HepG2 (cell line): ENCODE measurements around the gene ACYP2. TPM values are rescaled to one million over a fixed set of nuclear protein-coding genes. Genes with fewer than 3 reads are reported as not detected.

Experiments used
- ATAD3A ChIP-seq: sonication (generic); formaldehyde crosslinking; IDR thresholded peaks from 2 replicates; pipeline ENCODE4 v1.4.0; 2020; ENCODE audit warnings: missing genetic modification reagents
- IKZF4 ChIP-seq: sonication (generic); formaldehyde crosslinking; IDR thresholded peaks from 2 replicates; pipeline ENCODE4 v1.5.1; 2020; ENCODE audit warnings: borderline replicate concordance, mild to moderate bottlenecking, low read depth, missing genetic modification reagents; ENCODE audit errors: not compliant biosample characterization
- KDM6A ChIP-seq: IDR thresholded peaks from 2 replicates; pipeline ENCODE4 v1.6.1; 2016; ENCODE audit warnings: low read depth
- MAX ChIP-seq: IDR thresholded peaks from 2 replicates; pipeline ENCODE4 v1.6.1; 2012; ENCODE audit warnings: inconsistent platforms
- MEIS1 ChIP-seq: sonication (generic); formaldehyde crosslinking; IDR thresholded peaks from 2 replicates; pipeline ENCODE4 v1.9.0; 2021; ENCODE audit warnings: mild to moderate bottlenecking, missing genetic modification reagents, moderate library complexity, borderline replicate concordance
- MTERF4 ChIP-seq: sonication (generic); formaldehyde crosslinking; IDR thresholded peaks from 2 replicates; pipeline ENCODE4 v1.8.0; 2023; ENCODE audit warnings: mild to moderate bottlenecking, missing genetic modification reagents
- PLRG1 ChIP-seq: fragments of 450-650 bp; conservative IDR thresholded peaks from 2 replicates; pipeline ENCODE4 v1.6.1; 2016
- PTBP1 ChIP-seq: fragments of 200-400 bp; formaldehyde crosslinking; IDR thresholded peaks from 2 replicates; pipeline ENCODE4 v1.6.1; 2018; ENCODE audit warnings: low read length, low read depth; ENCODE audit not compliant: poor library complexity, severe bottlenecking
- RBM39 ChIP-seq: fragments of 200-400 bp; formaldehyde crosslinking; IDR thresholded peaks from one replicate; pipeline ENCODE4 v1.6.1; 2018; ENCODE audit warnings: antibody characterized with exemption, mild to moderate bottlenecking, low read depth, low read length; ENCODE audit not compliant: poor library complexity, severe bottlenecking
- SALL2 ChIP-seq: sonication (generic); formaldehyde crosslinking; IDR thresholded peaks from 2 replicates; pipeline ENCODE4 v1.8.1; 2023; ENCODE audit warnings: mild to moderate bottlenecking, missing genetic modification reagents, inconsistent platforms
- SKI ChIP-seq: fragments of 450-650 bp; IDR thresholded peaks from one replicate; pipeline ENCODE4 v1.6.1; 2018; ENCODE audit warnings: mild to moderate bottlenecking; ENCODE audit not compliant: partially characterized antibody
- SMAD9 ChIP-seq: sonication (generic); formaldehyde crosslinking; IDR thresholded peaks from 2 replicates; pipeline ENCODE4 v1.5.1; 2020; ENCODE audit warnings: mild to moderate bottlenecking, missing genetic modification reagents
- SP2 ChIP-seq: sonication (generic); formaldehyde crosslinking; IDR thresholded peaks from 2 replicates; pipeline ENCODE4 v1.5.1; 2020; ENCODE audit warnings: mild to moderate bottlenecking, missing genetic modification reagents
- SUZ12 ChIP-seq: fragments of 150-350 bp; IDR thresholded peaks from 2 replicates; pipeline ENCODE4 v1.6.1; 2014; ENCODE audit warnings: low read depth, low read length
- ZBTB33 ChIP-seq: sonication (generic); formaldehyde crosslinking; IDR thresholded peaks from 2 replicates; pipeline ENCODE4 v1.4.0; 2020; ENCODE audit warnings: missing genetic modification reagents
- ZC3H13 ChIP-seq: sonication (generic); formaldehyde crosslinking; IDR thresholded peaks from 2 replicates; pipeline ENCODE4 v1.8.1; 2023; ENCODE audit warnings: mild to moderate bottlenecking, missing genetic modification reagents, moderate library complexity
- ZMAT5 ChIP-seq: sonication (generic); formaldehyde crosslinking; IDR thresholded peaks from 2 replicates; pipeline ENCODE4 v1.5.0; 2020; ENCODE audit warnings: mild to moderate bottlenecking, low read depth, missing genetic modification reagents, borderline replicate concordance
- ZMYM3 ChIP-seq: sonication (generic); formaldehyde crosslinking; IDR thresholded peaks from 2 replicates; pipeline ENCODE4 v1.5.1; 2020; ENCODE audit warnings: mild to moderate bottlenecking, missing genetic modification reagents
- ZNF12 ChIP-seq: sonication (generic); formaldehyde crosslinking; IDR thresholded peaks from 2 replicates; pipeline ENCODE4 v1.5.0; 2020; ENCODE audit warnings: missing genetic modification reagents
- ZNF263 ChIP-seq: sonication (generic); formaldehyde crosslinking; IDR thresholded peaks from 2 replicates; pipeline ENCODE4 v1.4.0; 2020; ENCODE audit warnings: missing genetic modification reagents
- ZNF326 ChIP-seq: sonication (generic); formaldehyde crosslinking; IDR thresholded peaks from 2 replicates; pipeline ENCODE4 v1.4.0; 2020; ENCODE audit warnings: missing genetic modification reagents, borderline replicate concordance
- ZNF563 ChIP-seq: sonication (generic); formaldehyde crosslinking; IDR thresholded peaks from 2 replicates; pipeline ENCODE4 v1.8.0; 2022; ENCODE audit warnings: mild to moderate bottlenecking, moderate library complexity, missing genetic modification reagents
- ZNF709 ChIP-seq: sonication (generic); formaldehyde crosslinking; IDR thresholded peaks from 2 replicates; pipeline ENCODE4 v1.5.0; 2020; ENCODE audit warnings: mild to moderate bottlenecking, missing genetic modification reagents
- ZNF841 ChIP-seq: sonication (generic); formaldehyde crosslinking; IDR thresholded peaks from 2 replicates; pipeline ENCODE4 v1.8.1; 2023; ENCODE audit warnings: missing genetic modification reagents, borderline replicate concordance
- ZSCAN5A ChIP-seq: sonication (generic); formaldehyde crosslinking; IDR thresholded peaks from 2 replicates; pipeline ENCODE4 v1.8.0; 2022; ENCODE audit warnings: mild to moderate bottlenecking, missing genetic modification reagents, borderline replicate concordance
- polyA plus RNA-seq, 8 experiments: library from polyadenylated mRNA; depleted of rRNA in 3 of 8; stranded (reverse) in 7 of 8; unstranded in 1 of 8; fragments of >200 nt; fragmentation: Illumina TruSeq in 4 of 8; extraction: Trizol in 4 of 8; gene quantifications; 2 replicates each; pipeline versions ENCODE4 v1.2.1 to v1.2.3, GENCODE V29; 2011 to 2016; ENCODE audit warnings: low read depth in 4 of 8, missing spikeins in 1 of 8, mixed read lengths in 1 of 8; ENCODE audit not compliant: insufficient read depth in 1 of 8
- total RNA-seq, 5 experiments: library from RNA; depleted of rRNA; stranded (reverse); fragments of >200 nt; fragmentation: Illumina TruSeq; extraction: Trizol; gene quantifications; 2 replicates each; pipeline ENCODE4 v1.2.3, GENCODE V29; 2016; ENCODE audit warnings: low read depth in 1 of 5

The ACYP2 gene
- total and polyA plus RNA-seq, 2 of the 13 experiments (the other 11 are each of a cell fraction or from before 2014, with no cell fraction given), result 12.3 to 12.7 TPM

- TF ChIP-seq PLRG1 (no peak), ZMAT5 (CRISPR knock-in tag) (no peak), IKZF4 (CRISPR knock-in tag) (peak; percentile 89), MTERF4 (CRISPR knock-in tag) (peak; percentile 69; the same call in 1 of the 2 replicates), KDM6A (CRISPR knock-in tag) (peak; percentile 39; the same call in 1 of the 2 replicates), ZNF563 (CRISPR knock-in tag) (peak; percentile 92), SMAD9 (no peak), ATAD3A (CRISPR knock-in tag) (peak; percentile 42; the same call in 1 of the 2 replicates), RBM39 (peak; percentile 97), ZNF326 (no peak), ZNF841 (CRISPR knock-in tag) (no peak; the same call in 1 of the 2 replicates), ZMYM3 (CRISPR knock-in tag) (peak; percentile 72; the same call in 1 of the 2 replicates), MEIS1 (CRISPR knock-in tag) (peak; percentile 86; the same call in 1 of the 2 replicates), ZNF12 (CRISPR knock-in tag) (no peak; the same call in 1 of the 2 replicates), ZNF709 (CRISPR knock-in tag) (peak; percentile 80), PTBP1 (no peak), SKI (peak; percentile 69), MAX (peak; percentile 84), ZNF263 (peak; percentile 85), SP2 (no peak; the same call in 1 of the 2 replicates), ZBTB33 (peak; percentile 72; the same call in 1 of the 2 replicates), SALL2 (peak; percentile 95), SUZ12 (no peak), ZSCAN5A (CRISPR knock-in tag) (peak; percentile 78; the same call in 1 of the 2 replicates), ZC3H13 (CRISPR knock-in tag) (peak; percentile 98)
Measured at GRCh38 chr2:54115284-54116137, at the start of gene ACYP2 (continued).
